Choroid plexus epithelial cell (primary cell): Measurements from ENCODE around the gene MYO9B.

Source experiments
- DNase-seq: peaks from one replicate; pipeline ENCODE4 v3.0.0-alpha.2; 2010; ENCODE audit warnings: low read depth
- H3K4me3 ChIP-seq: 2 replicates; pipeline ENCODE4 v1.5.1; 2011; ENCODE audit warnings: low read depth, mild to moderate bottlenecking, control low read depth, low read length, moderate library complexity
- CTCF ChIP-seq: conservative IDR thresholded peaks from 2 replicates; pipeline ENCODE4 v1.5.1; 2011; ENCODE audit warnings: low read depth, mild to moderate bottlenecking, control low read depth, inconsistent platforms, low read length, moderate library complexity

Gene MYO9B

GRCh38 chr19:17114414-17114831 lies 38.8 kb downstream of the MYO9B start:
- H3K4me3 ChIP-seq, result no peak overlapping the region
- peak; percentile 67 for DNase-seq
- TF ChIP-seq CTCF, result no peak

GRCh38 chr19:17116996-17117702 lies 41.6 kb downstream of the MYO9B start:
- no peak overlapping the region for H3K4me3 ChIP-seq
- DNase-seq, result no peak
- no peak for TF ChIP-seq CTCF

DNA sequence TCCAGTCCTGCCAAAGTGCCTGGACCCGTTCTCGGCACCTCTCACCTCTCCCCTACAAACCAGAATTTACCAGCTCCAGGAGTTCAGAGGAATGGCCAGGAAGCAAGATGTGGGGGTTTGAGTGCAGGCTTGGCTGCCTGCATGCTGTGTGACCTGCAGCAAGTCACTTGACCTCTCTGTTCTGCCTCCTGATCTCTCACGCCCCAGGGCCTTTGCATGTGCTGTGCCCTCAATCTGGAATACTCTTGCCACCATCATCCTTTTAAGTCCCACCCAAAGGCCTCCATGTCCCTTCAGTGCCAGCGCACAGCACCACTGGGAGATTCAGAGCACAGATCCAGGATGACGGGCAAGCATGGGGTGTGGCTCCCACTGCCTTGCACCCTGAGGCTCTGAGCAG lies 43.4 kb downstream of the MYO9B start:
- DNase-seq, result no peak
- no peak overlapping the region for H3K4me3 ChIP-seq
- no peak for TF ChIP-seq CTCF

- H3K4me3 ChIP-seq, result no peak overlapping the region
- peak; percentile 30 for DNase-seq
- no peak for TF ChIP-seq CTCF
Measured at GRCh38 chr19:17121736-17122293, 46.2 kb downstream of the MYO9B start.

DNA sequence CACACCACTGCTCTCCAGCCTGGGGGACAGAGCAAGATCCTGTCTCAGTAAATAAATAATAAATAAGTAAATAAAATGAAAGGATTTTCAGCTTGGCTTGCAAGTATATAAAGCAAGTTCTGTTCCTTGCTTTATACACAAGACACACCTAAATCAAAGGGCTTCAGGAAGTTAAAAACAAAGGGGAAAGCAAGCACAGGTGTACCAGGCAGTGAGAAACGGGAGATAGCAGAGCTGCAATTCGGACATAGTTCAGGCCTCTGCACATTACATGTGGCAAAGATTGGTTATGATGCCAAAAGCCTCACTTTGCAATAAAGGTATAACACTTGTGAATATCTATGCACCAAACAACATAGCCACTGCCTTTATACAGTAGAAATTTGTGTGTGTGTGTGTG lies 47.5 kb downstream of the MYO9B start:
- H3K4me3 ChIP-seq, result no peak overlapping the region
- no peak for TF ChIP-seq CTCF
- DNase-seq, result no peak

GRCh38 chr19:17124025-17124424 lies 48.4 kb downstream of the MYO9B start:
- no peak overlapping the region for H3K4me3 ChIP-seq
- DNase-seq, result no peak
- TF ChIP-seq CTCF, result no peak
